HG03565 (cell line): ENCODE results near the gene GNAI3.
A peak's percentile ranks its signal among the peaks of the same experiment; 100 is the strongest.

Experiments
- ATAC-seq: cut with Tn5 transposase; IDR thresholded peaks from one replicate; pipeline ENCODE4 v1.9.1; 2021; ENCODE audit warnings: mild to moderate bottlenecking, moderate library complexity; ENCODE audit not compliant: unreplicated experiment

GNAI3 gene

DNA sequence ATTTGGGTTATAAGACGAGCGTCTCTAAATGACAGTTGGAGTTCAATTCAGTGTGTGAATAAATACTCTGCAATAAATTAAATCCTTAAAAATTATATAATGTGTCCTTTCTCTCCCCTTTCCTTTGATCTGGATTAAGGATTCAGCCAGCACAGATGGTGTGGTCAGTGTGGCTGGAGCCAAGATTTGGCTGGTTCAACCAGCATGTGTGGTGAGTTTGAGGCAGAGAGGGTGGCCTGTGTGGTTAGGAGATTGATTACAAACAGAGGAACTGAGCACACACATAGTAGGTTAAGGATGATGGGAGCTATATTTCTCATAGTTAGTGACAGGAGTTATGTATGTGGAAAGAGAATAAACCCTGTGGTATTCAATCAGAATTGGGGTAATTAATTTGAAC lies 24.7 kb upstream of the GNAI3 start:
- ATAC-seq, result no peak

DNA sequence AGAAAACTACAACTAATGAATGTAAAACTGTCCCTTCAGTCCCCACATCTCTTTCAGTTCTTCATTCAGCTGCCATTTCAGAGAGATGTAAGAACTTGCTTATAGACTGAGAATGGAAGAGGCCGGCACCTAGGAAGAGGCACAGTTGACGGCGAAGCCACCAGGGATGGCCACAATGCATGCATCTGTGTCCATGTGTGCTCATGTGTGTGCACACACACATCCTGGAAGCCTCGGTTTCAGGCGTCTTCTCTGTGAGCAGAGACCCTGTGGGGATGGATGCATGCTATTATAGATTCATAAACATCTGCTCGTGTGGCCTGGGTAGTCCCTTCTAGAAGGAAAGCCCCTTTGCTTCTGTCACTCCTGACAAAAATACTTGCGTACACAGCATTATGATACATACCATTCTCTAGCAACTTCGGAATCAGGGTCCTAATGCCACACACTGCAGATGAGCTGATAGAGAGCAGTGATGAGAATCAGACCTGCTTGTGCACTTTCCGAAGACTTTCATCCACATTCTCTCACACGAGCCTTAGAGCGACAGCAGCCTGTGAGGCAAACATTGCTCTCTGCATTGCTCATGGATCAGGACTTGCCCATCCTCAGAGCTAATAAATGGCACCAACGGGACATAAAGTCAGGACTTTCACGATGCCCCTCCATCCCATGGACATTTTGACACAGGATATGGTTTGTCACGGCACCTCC lies 21.2 kb upstream of the GNAI3 start:
- peak; percentile 57 for ATAC-seq

- no peak for ATAC-seq
Measured at GRCh38 chr1:109527846-109528695, 20.3 kb upstream of the GNAI3 start.

DNA sequence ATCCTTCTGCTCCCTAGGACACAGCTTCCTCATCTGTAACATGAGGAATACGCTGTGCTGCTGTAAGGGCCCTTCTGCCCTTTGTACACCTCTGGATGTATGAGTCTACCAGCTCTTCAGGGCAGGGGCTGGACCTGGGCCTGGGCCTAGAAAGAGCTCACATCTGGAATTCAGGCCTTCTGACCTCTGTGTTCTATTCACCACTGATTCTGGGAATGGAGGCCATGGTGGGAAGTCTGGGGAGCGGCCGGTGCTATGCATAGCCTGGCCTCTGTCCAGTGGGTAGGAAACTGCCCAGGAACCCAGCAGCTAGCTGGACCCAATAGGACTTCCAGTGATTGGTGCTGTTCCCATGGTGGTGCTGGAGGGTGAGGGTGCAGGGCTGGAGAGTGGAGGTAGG lies 19.7 kb upstream of the GNAI3 start:
- no peak for ATAC-seq

- no peak for ATAC-seq
Measured at GRCh38 chr1:109529881-109530456, 18.4 kb upstream of the GNAI3 start.

- no peak for ATAC-seq
Measured at GRCh38 chr1:109530457-109531087, 17.8 kb upstream of the GNAI3 start.

- ATAC-seq, result no peak
Measured at GRCh38 chr1:109531380-109531779, 17.0 kb upstream of the GNAI3 start.

DNA sequence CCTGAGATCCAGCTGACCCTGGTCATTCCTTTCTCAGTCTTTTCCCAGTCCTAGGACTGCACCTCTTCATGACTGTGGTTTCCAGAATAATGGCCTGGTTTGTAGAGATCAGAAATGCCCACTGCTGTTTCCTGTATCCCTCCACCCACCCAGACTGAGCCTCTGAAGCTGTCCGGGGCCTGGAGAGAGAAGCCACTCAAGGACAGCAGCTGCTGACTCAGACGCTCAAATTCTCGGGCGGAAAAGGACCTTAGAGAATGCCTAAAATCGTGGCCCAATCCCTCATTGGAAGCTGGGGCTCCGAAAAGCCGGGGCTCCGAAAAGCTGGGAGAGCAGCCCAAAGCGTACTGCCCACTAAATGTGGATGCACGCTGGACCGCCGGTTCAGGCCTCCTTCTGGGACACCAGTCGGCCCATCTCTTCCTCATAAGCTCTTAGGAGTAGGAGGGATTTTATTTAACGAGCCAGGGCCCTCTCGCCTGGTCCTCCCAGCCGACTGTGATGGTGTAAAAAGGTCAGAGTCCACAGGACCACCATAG lies 16.5 kb upstream of the GNAI3 start:
- no peak for ATAC-seq

DNA sequence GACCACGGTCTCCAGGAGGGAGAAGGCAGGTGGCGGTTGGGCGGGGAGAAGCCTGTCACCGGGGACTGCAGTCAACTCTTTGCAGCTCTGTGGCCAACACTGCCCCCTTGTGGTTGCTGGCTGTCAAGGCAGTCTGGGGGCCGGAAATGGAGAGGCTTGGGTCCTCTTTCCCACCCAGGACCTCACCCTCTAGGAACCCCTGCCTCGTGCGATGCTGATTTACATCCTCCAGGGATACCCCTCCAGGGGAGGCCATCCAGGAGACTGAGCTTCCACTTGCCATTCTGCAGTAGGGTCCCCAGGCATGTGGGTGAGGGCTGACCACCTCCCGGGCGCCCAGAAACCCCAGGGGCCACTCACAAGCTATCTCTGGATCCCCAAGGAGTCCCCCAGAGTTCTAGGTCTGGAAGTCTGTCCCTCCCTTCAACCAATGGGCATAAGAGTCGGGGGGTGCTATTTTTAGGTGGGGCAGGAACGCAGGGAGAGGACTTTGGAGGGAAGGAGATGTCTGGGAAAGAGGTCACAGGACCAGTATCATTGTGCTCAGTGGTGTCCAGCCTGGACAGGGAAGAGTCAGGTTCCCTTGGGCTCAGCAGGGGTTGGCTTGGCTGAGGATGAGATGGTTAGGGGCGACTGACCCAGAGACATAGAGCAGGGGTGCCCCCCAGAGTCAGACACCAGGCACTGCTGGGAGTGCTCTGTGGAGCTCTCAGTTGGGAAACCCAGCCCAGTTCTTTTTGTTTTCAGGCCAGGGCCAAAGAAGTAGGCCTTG lies 15.9 kb upstream of the GNAI3 start:
- peak; percentile 63 for ATAC-seq

DNA sequence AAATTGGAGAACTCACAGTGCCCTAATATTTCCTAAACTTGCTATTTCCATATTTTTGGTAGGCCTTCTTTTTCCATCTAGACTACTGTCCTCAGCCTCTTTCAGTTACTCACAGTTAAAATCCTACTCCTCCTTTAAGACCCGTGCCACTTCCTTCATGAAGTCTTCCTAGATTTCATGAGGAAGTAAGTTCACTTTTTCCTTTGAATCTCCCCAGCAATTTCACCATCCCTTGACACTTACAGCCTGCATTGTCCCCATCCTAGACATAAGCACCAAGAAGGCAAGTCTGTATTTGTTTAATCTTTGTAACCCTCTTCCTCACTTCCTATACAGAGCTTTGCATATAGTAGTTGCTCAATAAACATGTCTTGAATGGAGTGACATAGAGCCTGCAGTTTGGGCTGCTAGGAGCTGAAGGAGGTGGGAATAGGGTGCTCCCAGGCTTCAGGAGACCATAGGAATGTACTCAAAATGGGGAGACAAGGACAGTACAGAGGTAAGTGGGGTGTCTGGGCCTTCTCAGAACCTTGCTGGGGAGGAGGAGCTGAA lies 14.0 kb upstream of the GNAI3 start:
- no peak for ATAC-seq

DNA sequence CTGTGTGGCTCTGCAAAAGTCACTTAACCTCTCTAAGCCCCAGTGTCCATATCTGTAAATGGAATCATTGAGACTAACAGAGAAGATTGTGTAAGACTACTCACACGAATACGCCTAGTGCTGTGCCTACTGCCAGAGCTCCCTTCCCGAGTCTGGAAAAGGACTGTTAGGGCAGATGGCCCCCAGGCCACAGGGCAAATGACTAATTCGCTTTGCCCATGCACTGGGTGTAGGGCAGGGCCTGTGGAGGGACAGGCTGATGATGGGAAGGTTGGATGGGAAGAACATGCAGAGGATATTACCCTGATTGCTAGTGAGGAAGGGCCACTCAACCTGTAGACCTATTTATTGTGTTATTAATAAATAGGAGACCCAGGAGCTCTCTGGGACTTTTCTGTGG lies 12.9 kb upstream of the GNAI3 start:
- ATAC-seq, result no peak

DNA sequence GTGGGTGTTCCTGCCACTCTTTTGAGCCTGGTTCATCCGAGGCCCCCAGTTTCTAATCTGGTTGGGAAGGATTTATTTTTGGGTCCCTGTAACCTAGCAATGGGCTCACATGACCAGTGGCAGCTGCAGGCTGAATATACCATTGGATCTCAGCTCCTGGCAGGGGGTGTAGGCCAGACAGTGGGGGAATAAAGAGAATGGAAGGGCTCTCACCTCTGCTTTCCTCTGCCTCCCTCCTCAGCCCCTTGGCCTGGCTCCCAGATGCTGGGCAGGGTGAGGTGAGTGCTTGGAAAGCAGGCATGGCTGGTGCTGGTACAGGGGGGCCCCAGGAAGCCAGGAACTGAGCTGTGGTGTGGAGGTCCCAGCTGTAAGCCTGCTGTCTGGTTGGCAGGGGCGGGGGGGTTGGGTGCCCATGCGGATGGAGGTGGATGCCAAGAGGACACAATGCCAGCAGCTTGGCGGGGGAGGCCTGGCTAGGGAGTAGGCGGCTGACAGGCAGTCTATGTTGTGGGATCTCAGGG lies 12.4 kb upstream of the GNAI3 start:
- ATAC-seq, result no peak

- ATAC-seq, result no peak
Measured at GRCh38 chr1:109537450-109538178, 10.8 kb upstream of the GNAI3 start.

- no peak for ATAC-seq
Measured at GRCh38 chr1:109538827-109539555, 9.4 kb upstream of the GNAI3 start.

- no peak for ATAC-seq
Measured at GRCh38 chr1:109539676-109540075, 8.7 kb upstream of the GNAI3 start, which contains the start of gene GPR61. Gene GPR61 (plus strand): TSS chr1:109539872. CDS start chr1:109543023, 3,151 bp downstream.

- no peak for ATAC-seq
Measured at GRCh38 chr1:109541102-109541501, 7.3 kb upstream of the GNAI3 start.

DNA sequence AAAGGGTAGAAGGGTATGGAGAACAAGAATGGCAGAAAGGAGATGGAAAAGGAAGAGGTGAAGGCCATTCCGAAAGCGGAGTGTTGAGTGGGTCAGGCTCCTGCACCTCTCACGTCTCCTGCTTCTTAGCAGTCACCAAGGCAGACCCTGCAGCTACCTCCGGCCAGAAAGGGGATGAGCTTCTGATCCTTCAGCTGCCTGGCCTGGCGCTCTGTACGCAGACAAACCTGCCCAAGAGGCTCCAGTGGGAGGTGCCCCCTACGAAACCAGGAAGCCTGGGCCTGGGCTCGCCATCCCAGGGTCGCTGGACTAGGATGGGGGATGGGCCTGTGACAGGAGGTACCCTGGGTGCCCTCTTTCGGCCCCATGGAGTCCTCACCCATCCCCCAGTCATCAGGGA lies 5.8 kb upstream of the GNAI3 start:
- no peak for ATAC-seq

GRCh38 chr1:109543283-109543987 lies 5.0 kb upstream of the GNAI3 start:
- ATAC-seq, result no peak
